GM20000 (cell line): ENCODE results near the gene PLPP7.
"Not testable (repeated sequence)": the region's sequence is repeated elsewhere in the genome, so short reads cannot be mapped to it uniquely, and the experiment has no call there.

ENCODE experiments used
- DNase-seq: peaks from one replicate; pipeline ENCODE4 v3.0.0; 2012; ENCODE audit warnings: low spot score
- TF ChIP-seq, protein P1 (sequence below): IDR thresholded peaks from 2 replicates; pipeline ENCODE4 v1.5.1; 2012; ENCODE audit warnings: mild to moderate bottlenecking, control low read depth; ENCODE audit errors: extremely low read depth, missing control alignments

PLPP7 gene

DNA sequence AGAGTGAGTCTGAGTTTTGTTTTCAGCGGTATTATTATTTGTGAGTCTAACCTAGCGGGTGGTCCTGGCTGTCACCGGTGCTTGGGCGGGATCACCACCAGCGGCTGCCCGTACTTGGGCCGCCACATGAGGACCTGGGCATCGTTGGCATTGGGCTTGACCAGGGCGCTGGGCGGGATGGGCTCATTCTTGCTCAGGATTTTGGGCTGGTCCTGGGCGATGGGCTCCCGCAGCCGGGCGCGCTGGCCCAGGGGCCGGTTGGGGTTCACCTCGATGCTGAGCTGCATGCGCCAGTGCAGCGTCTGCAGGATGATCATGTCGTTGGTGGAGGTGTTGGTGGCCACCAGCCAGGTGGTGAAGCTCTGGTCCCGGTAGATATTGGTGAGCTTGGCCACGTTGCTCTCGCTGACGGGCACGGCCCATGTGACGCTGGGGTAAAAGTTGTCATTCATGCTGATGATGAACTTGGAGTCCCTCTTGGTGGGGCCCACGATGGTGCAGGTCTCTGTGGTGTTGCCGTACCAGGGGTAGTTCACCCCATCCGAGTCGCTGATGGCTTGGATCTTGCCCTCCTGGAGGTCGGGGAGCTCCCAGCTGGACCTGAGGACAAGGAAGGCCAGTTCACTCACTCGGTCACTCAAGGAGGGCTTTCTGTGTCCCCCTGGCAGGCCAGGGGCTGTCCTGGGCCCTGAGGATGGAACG is 28.6 kb upstream of the PLPP7 start:
- DNase-seq = no peak
- TF ChIP-seq, protein P1, sequence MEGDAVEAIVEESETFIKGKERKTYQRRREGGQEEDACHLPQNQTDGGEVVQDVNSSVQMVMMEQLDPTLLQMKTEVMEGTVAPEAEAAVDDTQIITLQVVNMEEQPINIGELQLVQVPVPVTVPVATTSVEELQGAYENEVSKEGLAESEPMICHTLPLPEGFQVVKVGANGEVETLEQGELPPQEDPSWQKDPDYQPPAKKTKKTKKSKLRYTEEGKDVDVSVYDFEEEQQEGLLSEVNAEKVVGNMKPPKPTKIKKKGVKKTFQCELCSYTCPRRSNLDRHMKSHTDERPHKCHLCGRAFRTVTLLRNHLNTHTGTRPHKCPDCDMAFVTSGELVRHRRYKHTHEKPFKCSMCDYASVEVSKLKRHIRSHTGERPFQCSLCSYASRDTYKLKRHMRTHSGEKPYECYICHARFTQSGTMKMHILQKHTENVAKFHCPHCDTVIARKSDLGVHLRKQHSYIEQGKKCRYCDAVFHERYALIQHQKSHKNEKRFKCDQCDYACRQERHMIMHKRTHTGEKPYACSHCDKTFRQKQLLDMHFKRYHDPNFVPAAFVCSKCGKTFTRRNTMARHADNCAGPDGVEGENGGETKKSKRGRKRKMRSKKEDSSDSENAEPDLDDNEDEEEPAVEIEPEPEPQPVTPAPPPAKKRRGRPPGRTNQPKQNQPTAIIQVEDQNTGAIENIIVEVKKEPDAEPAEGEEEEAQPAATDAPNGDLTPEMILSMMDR = no peak

DNA sequence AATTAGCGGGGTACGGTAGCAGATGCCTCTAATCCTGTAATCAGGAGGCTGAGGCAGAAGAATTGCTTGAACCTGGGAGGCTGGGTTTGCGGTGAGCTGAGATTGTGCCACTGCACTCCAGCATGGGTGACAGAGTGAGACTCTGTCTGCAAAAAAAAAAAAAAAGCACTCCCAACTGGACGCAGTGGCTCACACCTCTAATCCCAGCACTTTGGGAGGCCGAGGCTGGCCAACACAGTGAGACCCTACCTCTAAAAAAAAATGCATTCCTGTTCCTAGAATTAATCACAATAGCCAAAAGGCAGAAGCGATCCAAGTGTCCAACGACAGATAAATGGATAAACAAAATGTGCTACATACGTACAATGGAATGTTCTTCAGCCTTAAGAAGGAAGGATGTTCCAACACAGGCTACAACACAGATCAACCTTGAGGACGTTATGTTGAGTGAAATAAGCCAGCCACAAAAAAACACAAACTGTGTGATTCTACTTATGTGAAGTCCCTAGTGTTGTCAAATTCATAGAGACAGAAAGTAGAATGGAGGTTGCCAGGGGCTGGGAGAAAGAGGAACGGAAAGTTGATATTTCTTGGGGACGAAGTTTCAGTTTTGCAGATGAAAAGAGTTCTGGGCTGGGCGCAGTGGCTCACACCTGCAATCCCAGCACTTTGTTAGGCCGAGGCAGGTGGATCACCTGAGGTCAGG is 27.0 kb upstream of the PLPP7 start:
- TF ChIP-seq, protein P1 = no peak
- no peak for DNase-seq

DNA sequence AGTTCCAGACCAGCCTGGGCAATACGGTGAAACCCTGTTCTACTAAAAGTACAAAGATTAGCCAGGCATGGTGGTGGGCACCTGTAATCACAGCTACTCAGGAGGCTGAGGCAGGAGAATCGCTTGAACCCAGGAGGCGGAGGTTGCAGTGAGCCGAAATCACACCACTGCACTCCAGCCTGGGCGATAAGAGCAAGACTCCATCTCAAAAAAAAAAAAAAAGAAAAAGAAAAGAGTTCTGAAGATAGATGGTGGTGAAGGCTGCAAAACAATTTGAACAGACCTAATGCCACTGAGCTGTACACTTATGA is 26.5 kb upstream of the PLPP7 start:
- not testable (repeated sequence) for DNase-seq

DNA sequence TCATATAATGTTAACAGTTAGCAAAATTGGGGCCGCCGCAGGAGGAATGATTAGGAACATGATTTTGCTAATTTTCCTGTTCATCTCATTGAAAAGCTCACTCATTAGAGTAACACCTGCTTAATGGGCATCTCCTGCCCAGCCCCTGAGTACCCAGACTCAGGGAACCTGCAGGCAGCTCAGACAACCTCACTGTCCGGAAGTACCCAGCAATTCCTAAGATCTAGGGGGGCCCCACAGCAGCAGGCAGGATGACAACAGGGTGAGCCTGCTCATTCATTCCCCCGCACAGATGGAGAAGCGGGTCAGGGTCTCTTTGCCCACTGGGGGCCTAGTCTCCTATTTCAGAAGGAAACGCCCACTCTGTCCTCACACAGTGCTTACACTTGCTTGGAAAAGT is 25.8 kb upstream of the PLPP7 start:
- no peak for DNase-seq

DNA sequence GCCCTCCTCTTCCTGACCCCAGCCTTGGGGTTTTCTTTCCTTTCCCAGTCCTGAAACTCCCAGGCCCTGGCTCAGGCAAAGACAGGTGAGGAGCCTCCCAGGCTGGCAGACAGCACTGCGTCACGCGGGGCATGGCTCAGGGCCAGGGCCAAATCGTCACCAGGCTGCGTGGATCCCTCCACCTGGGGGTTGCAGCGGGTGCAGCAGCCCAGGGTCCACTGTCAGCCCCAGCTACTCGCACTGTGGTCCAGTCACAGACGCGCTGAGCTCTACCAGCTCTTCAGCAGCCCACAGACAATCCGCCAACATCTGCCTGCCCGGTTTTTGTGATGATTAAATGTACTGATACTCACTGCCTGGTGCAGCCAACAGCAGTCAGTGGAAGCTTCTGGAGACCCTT is 25.3 kb upstream of the PLPP7 start:
- TF ChIP-seq, protein P1 = no peak
- no peak for DNase-seq

More for the DNA sequence above, 25.8 kb upstream of the PLPP7 start:
- TF ChIP-seq, protein P1 = no peak

DNA sequence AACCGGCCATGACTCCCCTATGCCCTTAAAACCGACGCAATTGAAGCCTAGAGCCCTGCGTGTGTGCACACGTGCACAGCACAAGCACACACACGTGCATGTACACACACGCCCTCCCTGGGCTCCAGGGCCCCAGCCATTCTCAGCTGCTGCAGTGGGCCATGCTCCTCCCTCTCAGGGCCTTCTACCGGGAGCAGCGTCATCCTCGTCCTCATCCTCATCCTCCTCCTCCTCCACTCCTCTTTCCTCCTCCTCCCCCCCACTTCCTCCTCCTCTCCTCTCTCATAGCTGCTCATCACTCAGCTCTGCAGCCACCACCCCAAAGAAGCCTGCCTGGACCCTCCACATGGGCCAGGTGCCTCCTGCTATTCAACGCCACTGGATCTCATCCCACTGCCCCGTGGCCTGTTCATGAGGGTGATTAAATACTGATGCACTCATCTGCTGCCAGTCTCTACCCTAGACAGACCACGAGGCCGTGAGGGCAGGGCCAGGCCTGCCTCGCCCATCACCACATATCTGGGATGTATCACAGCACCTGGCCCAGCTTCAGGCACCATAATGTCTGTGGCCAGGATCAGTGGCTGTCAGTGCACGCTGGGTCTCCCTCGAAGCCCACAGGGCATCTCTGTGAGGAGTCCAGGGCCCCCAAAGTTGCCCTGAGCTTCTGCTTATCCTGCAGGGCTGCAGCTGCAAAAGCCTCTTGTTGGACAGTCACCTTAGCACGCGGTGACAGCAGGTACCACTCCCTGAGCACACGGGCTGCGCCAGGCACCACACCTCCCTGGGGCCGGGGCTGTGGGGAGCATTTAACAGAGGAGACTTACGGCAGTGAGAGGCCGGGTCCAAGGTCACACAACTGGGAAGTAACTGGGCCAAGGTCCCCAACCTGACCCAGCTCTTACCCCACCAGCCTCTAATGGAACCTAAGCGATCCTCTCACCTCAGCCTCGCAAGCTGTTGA is 23.0 kb upstream of the PLPP7 start:
- TF ChIP-seq, protein P1 = no peak

DNA sequence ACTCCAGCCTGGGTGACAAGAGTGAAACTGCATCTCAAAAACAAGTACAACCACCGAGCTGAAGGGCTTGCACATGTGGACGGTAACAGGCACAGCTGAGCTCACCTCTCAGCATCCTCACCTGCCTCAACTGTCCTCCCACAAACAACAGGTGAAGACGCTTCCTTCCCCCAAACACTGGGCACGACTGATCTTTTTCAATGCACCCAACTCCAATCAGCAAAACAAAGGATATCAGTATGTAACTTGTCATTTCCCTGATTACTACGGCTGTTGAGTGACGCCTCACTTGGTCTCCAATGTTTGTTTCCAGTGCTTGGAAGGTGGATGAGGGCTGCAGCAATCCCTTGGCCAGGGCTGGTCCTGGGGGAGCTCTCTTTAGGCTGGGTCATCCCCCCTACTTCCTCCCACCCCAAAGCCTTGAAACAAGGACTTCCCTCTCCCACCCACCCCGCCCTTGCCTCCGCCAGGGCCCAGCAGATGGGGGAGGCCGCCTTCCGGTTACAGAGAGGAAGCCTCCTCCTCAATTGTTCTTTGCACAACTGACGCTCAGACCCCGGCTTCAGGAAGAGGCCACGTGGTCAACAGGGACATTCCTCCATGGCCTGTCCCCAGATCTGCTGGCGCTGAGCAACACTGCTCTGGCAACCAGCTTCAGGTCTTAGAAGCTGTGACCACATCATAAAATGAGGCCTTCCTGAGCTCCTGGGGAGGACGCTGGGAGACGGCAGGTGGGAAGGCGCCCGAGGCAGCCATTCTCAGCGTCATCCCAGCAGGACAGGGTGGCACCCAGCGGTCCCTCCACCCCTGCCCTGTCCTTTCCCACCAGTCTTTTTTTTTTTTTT is 19.1 kb upstream of the PLPP7 start:
- peak; percentile 70 for DNase-seq
- TF ChIP-seq, protein P1 = no peak

More for the DNA sequence above, 23.0 kb upstream of the PLPP7 start:
- no peak for DNase-seq

DNA sequence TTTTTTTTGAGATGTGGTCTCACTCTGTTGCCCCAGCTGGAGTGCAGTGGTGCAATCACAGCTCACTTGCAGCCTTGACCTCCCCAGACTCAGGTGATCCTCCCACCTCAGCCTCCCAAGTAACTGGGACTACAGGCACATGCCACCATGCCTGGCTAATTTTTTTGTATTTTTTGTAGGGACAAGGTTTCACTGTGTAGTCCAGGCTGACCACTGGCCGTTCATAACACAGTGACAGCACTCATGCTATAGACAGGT is 18.6 kb upstream of the PLPP7 start:
- not testable (repeated sequence) for DNase-seq
